NCI-H187 (cell line): ENCODE data around the gene TMEM256.

Source experiments
- DNase-seq, 2 experiments: peaks; one replicate each; lab custom pipeline; 2025; lab: John Stamatoyannopoulos, UW

TMEM256 gene

DNA sequence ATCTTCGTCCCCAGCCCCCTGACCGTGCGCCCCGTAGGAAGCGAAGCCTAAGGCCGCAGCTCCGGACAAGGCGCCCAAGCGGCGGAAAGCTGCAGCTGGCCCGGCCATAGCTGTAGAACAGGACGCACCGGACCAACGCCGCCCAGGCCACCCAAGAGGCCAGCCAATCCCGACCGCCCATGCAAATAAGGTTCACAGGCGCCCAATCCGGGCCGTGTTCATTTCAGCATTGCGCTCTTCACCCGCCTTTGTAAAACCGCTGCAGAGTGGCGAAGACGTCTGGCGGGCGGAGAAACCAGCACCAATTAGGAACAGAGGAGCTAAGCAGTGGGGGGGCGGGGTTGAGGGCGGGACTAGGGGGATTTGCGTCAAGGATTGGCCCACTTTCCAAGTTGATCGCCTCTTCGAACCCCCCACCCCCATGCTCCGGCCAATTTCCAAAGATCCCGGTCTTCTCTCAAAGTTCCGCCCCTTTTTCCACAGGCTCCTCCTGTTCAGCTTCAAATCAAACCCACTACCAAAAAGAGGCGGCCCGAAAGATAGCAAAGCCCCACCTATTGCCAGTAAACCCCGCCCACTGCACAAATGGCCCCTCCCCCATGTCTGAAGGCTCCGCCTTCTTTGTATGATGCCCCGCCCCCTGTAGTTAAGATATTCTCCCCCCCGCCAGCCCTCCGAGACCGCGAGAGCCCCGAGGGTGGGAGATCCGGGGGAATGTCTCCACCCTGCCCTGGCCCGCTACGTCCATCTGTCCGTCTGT lies at the start of gene TMEM256:
TMEM256 (minus strand) TSS at position 121 of the 760 bp plus-strand sequence; CDS start at position 108, 13 bp downstream.
- DNase-seq = peak; percentile 85 to 95

DNA sequence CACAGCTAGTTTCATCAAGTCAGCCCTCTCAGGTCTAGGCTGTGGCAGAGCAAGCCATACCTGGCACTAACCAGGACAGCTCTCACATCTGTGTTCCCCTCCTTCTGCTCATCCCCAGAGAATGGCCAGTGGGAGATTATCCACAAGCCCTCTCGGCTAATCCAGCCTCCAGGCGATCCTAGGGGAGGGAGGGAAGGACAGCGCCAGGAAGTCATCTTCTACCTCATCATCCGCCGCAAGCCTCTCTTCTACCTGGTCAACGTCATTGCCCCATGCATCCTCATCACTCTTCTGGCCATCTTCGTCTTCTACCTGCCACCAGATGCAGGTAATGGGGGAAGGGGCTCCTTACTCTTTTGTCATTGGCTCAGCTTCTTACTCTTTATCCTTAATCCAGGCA lies 44.6 kb upstream of the TMEM256 start:
- DNase-seq = no peak

DNA sequence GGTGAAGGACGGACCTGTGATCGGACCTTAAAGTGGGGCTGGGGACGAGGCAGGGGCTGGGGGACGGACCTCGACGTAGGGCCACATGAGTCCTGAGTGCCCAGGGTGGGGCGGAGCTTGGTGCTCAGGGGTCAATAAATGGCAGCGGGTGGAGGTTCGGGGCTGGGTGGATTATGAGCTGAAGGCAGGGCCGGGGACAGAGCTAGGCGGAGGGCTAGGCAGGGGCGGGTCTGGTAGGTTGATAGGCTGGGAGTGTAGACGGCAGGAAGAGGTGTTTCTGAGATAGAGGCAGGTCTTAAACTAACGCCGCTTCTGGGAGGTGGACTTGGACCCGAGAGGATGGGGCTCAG lies 41.7 kb upstream of the TMEM256 start:
- DNase-seq = no peak

DNA sequence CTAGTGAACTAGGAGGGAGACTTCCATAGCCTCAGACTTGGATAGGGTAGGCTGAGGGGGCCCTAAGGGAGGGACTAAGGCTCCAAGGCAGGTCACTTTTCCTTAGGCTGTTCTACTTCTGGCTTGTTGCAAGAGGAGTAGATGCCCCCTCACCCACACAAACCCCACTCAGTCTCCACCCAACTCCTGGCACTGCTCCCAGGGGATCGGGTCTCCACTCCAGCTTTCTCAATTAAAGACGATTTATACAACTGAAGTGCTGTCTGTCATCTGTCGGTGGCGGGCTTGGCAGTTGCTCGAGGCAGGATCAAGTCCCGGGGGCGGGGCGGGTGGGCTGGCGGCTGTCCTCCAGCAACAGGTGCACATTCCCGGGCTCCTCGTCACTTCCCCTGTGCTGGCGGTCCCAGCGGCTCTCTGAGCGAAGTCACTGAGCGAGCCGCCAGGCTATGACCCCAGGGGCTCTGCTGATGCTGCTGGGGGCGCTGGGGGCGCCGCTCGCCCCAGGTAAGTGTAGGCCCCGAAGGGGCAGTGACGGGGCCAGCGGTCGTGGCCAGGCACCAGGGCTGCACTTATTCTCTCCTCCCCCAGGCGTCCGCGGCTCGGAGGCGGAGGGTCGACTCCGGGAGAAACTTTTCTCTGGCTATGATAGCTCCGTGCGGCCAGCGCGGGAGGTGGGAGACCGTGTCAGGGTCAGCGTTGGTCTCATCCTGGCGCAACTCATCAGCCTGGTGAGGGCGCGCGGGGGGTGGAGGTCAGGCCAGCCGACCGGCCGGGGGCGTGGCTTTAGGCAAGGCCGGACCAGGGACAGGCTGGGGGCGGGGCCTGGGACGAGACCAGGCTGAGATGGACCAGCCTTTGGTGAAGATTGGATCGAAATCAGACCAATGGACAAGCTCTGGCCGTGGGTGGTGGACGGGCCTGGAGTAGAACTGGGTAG lies 41.1 kb upstream of the TMEM256 start, which contains the start of gene CHRNB1:
CHRNB1 (plus strand) TSS at position 380 of the 937 bp plus-strand sequence; CDS start at position 447, 67 bp downstream.
- no peak for DNase-seq

DNA sequence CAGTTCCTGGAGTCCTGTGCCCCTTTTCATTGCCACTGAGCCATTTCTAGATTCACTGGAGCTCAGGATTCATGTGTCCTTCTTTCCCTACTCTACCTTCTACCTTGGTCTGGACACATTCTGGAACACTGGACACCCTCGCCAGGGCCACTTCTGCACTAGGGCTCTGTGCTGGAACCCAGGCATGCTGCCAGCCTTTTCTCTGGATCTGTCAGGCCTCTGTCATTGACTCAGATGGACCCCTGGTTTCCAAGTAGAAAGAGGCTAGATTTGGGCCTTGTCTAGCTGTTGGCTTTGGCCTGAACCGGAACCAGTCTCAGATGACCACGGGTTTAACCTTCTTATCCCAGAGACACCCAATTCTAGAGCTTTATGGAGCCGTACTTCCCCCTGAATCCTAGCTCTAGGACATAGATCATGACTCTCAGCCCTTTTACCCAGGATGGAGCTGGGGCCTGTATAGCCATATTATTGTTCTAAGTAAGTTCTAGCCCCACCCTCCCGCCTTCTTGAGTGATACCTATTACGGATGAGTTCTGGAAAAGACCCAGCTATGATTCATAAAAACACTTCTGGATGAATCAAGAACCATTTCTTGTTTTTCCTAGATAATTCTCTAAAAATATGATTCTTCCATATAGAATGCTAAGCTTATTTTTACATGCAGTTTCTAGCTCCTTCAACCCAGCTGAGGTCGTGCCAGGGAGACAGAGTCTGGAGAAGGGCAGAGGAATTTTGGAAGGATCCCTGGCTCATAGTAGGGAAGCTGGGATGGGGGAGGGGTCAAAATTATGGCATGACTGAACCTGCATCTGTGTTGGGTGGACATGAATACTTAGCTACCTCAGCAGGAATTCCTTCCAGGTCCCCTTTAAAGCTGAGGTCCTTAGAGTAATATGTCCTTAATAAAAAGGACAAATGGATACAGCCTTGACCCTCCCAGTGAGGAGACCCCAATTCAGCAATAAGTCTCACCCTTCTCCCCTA lies 39.9 kb upstream of the TMEM256 start:
- no peak for DNase-seq

DNA sequence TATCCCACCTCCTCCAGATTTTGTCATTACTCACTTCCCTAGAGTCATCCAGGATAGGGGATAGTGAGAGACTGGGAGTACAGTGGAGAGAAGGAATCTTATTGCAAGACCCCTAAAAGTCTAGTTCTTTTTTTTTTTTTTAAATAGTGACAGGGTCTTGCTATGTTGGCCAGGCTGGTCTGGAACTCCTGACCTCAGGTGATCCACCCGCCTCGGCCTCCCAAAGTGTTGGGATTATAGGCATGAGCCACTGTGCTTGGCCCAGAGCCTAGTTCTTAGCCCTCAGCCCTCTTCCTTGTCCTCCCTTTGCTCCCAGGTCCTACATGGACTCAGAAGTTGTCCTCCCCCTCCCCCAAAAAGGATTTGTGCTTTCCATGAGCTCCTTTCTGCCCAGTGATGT lies 38.2 kb upstream of the TMEM256 start:
- no peak for DNase-seq

DNA sequence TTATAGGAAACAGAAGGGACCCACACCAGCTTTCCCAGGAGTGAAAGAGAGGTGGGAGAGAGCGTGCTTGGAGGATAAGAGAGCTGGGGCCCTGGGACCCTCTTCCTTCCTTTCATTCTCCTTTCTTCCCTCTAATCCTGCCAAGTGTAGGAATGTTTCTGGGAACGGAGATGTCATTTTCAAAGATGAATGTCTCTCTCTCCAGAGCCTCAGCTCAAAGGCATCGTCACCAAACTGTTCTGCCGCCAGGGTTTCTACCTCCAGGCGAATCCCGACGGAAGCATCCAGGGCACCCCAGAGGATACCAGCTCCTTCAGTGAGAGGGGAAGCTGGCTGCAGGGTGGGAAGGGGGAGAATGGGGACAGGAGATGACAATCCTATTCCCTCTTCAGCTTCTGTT lies 37.4 kb upstream of the TMEM256 start:
- no peak for DNase-seq

DNA sequence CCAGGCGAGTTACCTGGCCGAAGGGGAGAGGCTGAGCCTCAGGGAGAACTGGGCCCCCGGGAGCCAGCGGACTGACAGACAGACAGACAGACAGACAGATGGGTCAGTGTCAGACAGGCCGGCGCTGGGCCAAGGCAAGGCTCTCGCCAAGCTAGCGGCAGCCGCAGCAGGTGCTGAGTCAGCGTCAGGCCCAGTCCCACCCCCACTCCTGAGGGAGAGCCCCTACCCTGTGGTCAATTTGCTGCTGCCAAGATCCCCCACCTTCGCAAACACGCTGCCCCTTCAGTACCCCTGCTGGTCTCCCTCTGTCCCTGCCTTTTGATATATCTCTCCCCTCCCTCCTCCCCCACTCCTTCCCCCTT lies 36.9 kb upstream of the TMEM256 start:
- DNase-seq = no peak

DNA sequence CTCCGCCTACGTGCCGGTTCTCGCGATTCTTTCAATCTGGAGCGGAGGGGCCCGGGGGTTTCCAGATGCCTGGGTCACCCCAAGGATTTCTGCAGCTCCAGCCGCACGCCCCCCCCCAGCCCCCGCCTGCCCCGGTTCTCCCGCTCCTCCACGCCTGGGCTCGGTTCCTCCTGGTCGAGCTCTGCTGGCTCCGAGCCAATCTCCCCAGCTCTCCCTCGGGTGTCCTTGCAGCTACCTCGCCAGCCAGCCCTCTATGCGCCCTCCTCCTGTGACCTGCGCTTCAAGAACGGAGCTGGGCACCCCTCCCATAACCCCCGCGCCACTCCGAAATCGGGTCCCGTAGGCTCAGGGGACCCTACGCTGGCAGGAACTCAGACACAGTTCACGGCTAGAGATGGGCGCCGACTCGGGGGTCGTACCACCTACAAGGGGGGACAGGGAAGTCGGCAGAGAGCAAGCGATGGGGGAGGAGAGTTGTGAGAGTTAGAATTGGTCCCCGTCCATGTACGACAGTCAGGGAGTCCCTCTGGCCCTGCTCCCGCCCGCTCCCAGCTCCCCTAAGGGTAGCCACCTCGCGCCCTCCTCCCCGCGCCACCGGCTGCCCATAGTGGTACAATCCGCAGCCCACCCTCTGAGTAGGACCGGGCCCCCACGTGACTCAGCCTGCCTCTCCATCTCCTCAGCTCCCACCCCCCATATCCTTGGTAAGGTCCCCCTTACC lies 36.4 kb upstream of the TMEM256 start:
- DNase-seq = no peak

DNA sequence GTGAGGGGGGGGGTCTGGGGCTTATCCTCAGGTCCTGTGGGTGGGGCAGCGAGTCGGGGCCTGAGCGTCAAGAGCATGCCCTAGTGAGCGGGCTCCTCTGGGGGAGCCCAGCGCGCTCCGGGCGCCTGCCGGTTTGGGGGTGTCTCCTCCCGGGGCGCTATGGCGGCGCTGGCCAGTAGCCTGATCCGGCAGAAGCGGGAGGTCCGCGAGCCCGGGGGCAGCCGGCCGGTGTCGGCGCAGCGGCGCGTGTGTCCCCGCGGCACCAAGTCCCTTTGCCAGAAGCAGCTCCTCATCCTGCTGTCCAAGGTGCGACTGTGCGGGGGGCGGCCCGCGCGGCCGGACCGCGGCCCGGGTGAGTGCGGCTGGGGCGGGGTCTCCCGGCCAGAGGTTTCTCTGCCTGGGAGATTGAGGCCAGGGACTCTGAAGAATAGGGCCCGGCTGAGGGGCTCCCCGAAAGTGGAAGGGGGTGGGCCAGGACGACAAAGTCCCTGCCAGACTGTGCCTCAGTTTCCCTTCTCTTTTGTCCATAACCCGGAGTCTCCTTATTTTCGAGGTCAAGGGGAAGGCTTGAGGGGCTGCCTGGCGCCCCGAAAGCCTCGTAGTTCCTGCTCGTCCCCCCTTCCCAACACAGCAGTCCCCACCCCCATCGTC lies 35.7 kb upstream of the TMEM256 start, which contains the start of gene FGF11:
FGF11 (plus strand) TSS at position 51 of the 651 bp plus-strand sequence; CDS start at position 160, 109 bp downstream.
- DNase-seq = no peak

DNA sequence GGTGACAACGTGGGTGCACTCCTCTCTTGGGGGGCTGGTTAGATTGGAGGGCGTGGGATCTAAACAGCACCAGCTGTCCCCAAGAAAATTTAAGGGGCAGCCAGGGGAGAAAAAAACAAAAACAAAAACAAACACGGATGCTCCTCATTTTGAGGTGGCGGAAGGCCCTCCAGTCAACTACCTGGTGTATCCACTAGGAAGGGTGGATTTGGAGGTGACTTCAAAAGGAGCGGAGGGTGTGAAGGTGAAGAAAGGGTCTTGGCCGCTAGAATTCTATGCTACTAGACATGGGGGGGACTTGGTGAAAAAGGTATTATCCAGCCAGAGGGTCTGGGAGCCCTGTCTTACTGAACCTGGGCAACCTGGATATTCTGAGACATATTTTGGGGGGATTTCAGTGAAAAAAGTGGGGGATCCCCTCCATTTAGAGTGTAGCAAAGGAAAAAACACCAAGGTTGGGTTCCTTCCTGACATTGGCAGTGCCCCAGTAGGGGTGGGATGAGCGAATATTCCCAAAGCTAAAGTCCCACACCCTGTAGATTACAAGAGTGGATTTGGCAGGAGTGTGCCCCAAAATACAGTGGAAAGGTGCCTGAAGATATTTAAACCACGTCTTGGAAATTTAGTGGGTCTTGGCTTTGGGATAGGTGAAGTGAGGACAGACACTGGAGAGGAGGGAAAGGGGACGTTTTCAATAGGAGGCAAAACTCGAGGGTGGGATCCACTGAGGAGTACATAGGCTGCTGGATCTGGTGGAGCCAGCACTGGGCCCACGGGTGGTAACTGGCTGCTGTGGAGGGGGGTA lies 35.0 kb upstream of the TMEM256 start:
- no peak for DNase-seq

DNA sequence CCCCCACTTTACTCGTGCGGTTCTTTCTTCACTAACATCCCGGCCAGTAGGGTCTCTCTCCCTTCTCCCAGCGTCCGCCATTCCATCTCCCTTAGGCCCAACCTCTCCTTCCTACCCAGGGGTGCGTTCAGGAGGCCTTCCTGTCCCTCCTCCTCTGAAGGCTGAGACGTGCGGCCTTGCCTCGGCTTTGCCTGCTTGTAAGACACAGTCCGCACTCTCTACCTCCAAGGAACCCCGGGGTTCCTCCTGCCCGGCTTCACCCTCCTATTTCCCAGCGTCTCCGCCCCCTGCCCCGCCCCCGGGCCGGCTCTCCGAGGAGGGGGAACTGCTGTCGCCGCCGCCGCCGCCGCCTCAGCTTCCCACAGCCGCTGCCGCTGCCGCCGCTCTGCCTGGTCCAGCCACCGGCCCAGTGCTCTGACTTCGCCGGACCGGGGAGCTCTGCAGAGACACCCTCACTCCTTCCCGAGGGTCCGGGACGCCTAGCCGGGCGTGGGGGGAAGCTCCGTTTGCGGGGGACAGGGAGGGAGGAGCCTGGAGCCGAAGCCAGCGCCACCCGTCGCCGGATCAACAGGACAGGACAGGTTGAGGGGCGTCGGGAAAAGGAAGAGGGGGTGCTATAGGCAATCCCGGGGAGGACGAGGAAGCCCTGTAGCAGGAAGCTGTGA lies 34.2 kb upstream of the TMEM256 start:
- no peak for DNase-seq

DNA sequence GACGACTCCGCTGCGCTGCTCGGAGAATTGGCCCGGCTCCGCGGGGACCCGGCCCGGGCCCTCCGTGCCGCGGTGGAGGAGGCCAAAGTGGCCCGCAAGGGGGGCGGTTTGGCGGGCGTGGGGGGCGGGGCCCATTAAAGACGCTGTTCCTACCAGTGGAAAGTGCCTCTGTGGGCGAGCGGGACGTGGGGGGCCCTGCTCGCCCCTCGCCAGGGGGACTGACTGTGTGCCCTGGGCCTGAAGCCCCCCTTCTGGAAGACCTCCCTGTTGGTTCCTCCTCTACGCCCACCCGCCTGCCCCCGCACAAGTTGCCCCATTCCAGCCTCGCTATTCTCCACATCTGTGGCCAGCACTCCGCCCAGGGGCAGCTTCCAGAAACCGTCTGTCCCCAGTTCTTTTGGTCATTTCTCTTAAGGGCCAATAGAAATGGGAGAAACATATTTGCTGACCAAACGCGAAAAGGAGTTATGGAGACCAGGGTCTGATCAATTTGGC lies 33.5 kb upstream of the TMEM256 start:
- no peak for DNase-seq

DNA sequence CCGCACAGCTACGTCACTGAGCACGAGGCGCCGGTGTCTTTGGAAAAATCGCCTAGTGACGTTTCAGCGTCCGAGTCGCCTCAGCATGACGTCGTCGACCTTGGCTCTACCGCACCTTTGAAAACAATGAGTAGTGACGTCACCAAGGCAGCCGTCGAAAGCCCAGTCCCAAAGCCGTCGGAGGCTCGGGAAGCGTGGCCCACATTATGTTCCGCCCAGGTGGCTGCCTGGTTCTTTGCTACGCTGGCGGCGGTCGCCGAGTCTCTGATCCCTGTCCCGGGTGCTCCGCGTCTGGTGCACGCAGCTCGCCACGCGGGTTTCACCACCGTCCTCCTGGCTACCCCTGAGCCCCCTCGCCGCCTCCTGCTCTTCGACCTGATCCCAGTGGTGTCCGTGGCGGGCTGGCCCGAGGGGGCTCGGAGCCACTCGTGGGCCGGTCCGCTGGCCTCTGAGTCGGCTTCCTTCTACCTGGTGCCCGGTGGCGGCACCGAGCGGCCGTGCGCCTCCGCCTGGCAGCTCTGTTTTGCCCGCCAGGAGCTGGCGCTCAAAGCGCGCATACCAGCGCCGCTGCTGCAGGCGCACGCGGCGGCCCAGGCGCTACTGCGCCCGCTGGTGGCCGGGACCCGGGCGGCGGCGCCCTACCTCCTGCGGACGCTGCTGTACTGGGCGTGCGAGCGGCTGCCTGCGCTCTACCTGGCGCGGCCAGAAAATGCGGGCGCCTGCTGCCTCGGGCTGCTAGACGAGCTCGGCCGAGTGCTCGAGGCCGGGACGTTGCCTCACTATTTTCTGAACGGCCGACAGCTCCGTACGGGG lies 32.9 kb upstream of the TMEM256 start:
- DNase-seq = peak; percentile 27 to 42

DNA sequence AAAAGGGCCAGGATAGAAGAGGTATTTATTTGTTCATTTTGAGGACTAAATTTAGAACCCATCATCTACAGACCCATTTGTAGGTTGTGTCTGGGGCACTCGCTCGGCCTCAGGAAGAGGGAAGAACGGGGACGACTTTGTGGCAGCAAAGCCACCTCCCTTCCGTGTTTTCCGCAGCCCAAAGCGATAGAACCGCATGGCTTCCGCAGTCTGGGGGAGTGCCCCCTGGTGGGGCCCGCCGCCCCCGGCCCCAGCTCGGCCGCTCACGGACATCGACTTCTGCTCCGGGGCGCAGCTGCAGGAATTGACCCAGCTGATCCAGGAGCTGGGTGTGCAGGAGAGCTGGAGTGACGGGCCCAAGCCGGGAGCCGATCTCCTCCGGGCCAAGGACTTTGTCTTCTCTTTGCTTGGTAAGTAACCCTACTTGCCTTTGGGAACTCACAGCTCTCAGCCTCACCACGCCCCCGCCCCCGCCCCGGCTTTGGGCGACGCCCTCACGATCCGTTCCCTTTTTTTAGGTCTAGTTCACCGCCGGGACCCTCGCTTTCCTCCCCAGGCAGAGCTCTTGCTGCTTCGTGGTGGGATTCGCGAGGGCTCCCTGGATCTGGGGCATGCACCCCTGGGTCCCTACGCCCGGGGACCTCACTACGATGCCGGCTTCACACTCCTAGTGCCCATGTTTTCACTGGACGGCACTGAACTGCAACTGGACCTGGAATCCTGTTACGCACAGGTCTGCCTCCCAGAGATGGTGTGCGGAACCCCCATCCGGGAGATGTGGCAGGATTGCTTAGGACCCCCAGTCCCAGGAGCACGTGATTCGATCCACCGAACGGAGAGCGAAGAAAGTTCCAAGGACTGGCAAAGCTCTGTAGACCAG lies 32.0 kb upstream of the TMEM256 start:
- DNase-seq = no peak

DNA sequence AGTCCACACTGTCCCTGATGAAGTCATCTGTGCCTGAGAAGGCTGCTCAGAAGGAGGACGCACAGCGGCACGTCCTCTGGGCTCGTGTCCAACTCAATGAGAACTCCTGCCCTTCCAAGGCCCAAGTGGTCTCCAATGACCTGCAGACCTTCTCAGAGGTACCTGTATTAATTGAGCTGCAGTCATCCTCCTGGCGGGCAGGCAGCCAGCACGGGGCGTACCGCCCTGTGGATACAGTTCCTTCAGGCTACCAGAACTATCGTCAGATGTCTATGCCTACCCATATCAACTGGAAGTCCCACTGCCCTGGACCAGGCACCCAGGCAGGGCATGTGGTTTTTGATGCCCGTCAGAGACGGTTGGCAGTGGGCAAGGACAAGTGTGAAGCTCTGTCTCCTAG lies 28.4 kb upstream of the TMEM256 start:
- no peak for DNase-seq

DNA sequence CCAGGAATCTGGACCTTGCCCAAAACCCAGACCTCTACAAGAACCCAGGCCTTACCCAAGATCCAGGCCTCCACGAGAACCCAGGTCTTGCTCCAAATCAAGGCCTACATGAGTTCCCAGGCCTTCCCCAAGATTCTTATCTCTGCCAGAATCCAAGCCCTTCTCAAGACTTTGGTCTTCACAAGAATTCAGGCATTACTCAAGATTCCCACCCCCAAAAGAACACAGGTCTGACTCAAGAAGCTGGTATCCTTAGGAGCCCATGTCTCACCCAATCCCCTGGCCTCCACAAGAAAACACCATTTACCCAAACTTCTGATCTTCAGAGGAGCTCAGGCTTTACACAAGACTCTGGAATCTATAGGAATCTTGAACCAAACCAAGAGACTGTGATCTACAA lies 27.3 kb upstream of the TMEM256 start:
- DNase-seq = no peak
